ENCODE measurements around the gene NHERF2. TPM values are rescaled to one million over a fixed set of nuclear protein-coding genes. Genes with fewer than 3 reads are reported as not detected.

NHERF2 gene
- total and polyA plus RNA-seq, 2 of the 4 experiments (the other 2 are of a cell fraction): 18.6 to 77.8 TPM

GRCh38 chr16:2047330-2048115, 20.8 kb downstream of the NHERF2 start, which contains the start of the genes NTHL1 and TSC2:
Gene NTHL1 (minus strand): TSS chr16:2047834. CDS start chr16:2047823, 11 bp downstream.
Gene TSC2 (plus strand): TSS chr16:2047985. CDS start chr16:2048616, 631 bp downstream.
- peak within 1 kb of the TSS; percentile 74 for H3K23ac ChIP-seq (ENCODE audit: low read depth, low read length)
- ChIA-PET POLR2A (ENCODE audit: unreplicated experiment) (interaction anchor here (0.6 kb wide), 1 partner anchor 83 kb away, joined by 3 read pairs; no protein-coding TSS in a partner anchor), CTCF (interaction anchor here (0.9 to 1.3 kb wide), 3 partner anchors 25 to 93 kb away, joined by 3 to 6 read pairs (median 4); no protein-coding TSS in a partner anchor)
- in situ Hi-C loops (cut with MboI; ENCODE audit: low sequenced_read_pairs): no loop called here
- H3K4me2 ChIP-seq (ENCODE audit: low read depth, low read length): peak within 1 kb of the TSS; percentile 75
- peak within 1 kb of the TSS; percentile 63 for H4K91ac ChIP-seq (ENCODE audit: insufficient read depth, low read depth, low read length)
- peak within 1 kb of the TSS; percentile 60 for H2BK5ac ChIP-seq (ENCODE audit: low read depth, low read length, poor library complexity, severe bottlenecking)
- peak; percentile 95 for DNase-seq
- H3K14ac ChIP-seq (replicated peaks; ENCODE audit: low read depth, low read length): peak within 1 kb of the TSS; percentile 86
- peak within 1 kb of the TSS; percentile 34 for H3K27ac ChIP-seq (ENCODE audit: insufficient read depth, low read length)
- H3K9me1 ChIP-seq (ENCODE audit: insufficient read depth, low read length): peaks cover 10% of the 10 kb centered on the region
- H3K9ac ChIP-seq (ENCODE audit: low read depth, low read length): peak within 1 kb of the TSS; percentile 79
- no TSS peak for BruUV-seq (replicated peaks)
- ATAC-seq (ENCODE audit: low read depth): peak; percentile 98
- H4K5ac ChIP-seq (ENCODE audit: low read depth, low read length): peak within 1 kb of the TSS; percentile 31; the same call in 1 of the 2 replicates
- peak within 1 kb of the TSS; percentile 54 for H3K56ac ChIP-seq (ENCODE audit: extremely low read depth, insufficient read depth, low read length)
- H2BK120ac ChIP-seq (ENCODE audit: low read depth, low read length): peak within 1 kb of the TSS; percentile 47; the same call in 1 of the 2 replicates
- TF ChIP-seq USF2 (IDR thresholded peaks at IDR 0.05; ENCODE audit: low read depth, low read length) (peak; percentile 99), MAFK (IDR thresholded peaks at IDR 0.05; ENCODE audit: low read depth, low read length) (no peak), BHLHE40 (IDR thresholded peaks at IDR 0.05; ENCODE audit: low read depth, low read length) (peak; percentile 61), SMC3 (IDR thresholded peaks at IDR 0.05; ENCODE audit: low read depth, low read length) (peak; percentile 6; the same call in 1 of the 2 replicates), CTCF (conservative IDR thresholded peaks at IDR 0.05; ENCODE audit: low read depth, low read length) (peak; percentile 45), MXI1 (IDR thresholded peaks at IDR 0.05; ENCODE audit: borderline replicate concordance, low read depth, low read length) (peak; percentile 14; the same call in 1 of the 2 replicates), RCOR1 (IDR thresholded peaks at IDR 0.05; ENCODE audit: insufficient replicate concordance, low read length) (no peak), FOS (IDR thresholded peaks at IDR 0.05; ENCODE audit: low read depth, low read length) (peak; percentile 30; the same call in 1 of the 2 replicates), MAZ (IDR thresholded peaks at IDR 0.05; ENCODE audit: borderline replicate concordance, low read depth, low read length) (peak; percentile 67; the same call in 1 of the 2 replicates), CHD1 (IDR thresholded peaks at IDR 0.05; ENCODE audit: low read depth, low read length) (no peak), CEBPB (IDR thresholded peaks at IDR 0.05; ENCODE audit: low read depth, low read length) (peak; percentile 30; the same call in 1 of the 2 replicates)
- peak within 1 kb of the TSS; percentile 93 for H2AK9ac ChIP-seq (replicated peaks; ENCODE audit: low read depth, low read length, poor library complexity)
- intact Hi-C loops (cut with micrococcal nuclease): loop anchor here (1.0 kb wide), 1 partner anchor 24 kb away; no protein-coding TSS in a partner anchor
- peak within 1 kb of the TSS; percentile 93 for H2AFZ ChIP-seq (replicated peaks; ENCODE audit: low read length, poor library complexity)
- 0% methylated on average over 19 of the region's 81 CpGs; no CpG with 5 or more reads in 1 of the 2 experiments for WGBS, 2 experiments (ENCODE audit: extremely low coverage in 2 of 2, insufficient read length in 1 of 2)
- H2AK5ac ChIP-seq (ENCODE audit: low read depth, low read length): peak within 1 kb of the TSS; percentile 66
- H4K8ac ChIP-seq (ENCODE audit: low read depth in 2 of 2, low read length in 2 of 2): peak within 1 kb of the TSS; percentile 15 to 71; a peak in 2 of 4 replicates
- H3K4me1 ChIP-seq (ENCODE audit: control insufficient read depth, insufficient read depth, low read length): peaks cover 11% of the 10 kb centered on the region
- H2BK15ac ChIP-seq (ENCODE audit: low read depth, low read length): no peak within 1 kb of the TSS
- H3K4me3 ChIP-seq (ENCODE audit: insufficient read depth, low read depth, low read length): peak within 1 kb of the TSS; percentile 67
- peak within 1 kb of the TSS; percentile 80 for H3K4ac ChIP-seq (ENCODE audit: low read depth, low read length)
- H3K79me1 ChIP-seq (ENCODE audit: low read depth in 1 of 2, low read length in 2 of 2): peaks cover 27 to 56% of the 10 kb centered on the region in 2 experiments
- H3K27me3 ChIP-seq (ENCODE audit: control insufficient read depth, insufficient read depth, low read length): no peaks in the 10 kb centered on the region
- dilution Hi-C loops (cut with HindIII; ENCODE audit: low sequenced_read_pairs, unreplicated experiment): no loop called here
- H2BK20ac ChIP-seq (ENCODE audit: low read depth, low read length): no peak within 1 kb of the TSS
- H4K20me1 ChIP-seq (ENCODE audit: insufficient read depth, low read length): no peaks in the 10 kb centered on the region; the same call in none of the 2 replicates
- H3K18ac ChIP-seq (ENCODE audit: low read depth, low read length): no peak within 1 kb of the TSS
- peaks cover 21% of the 10 kb centered on the region for H3K36me3 ChIP-seq (ENCODE audit: control insufficient read depth, insufficient read depth, low read length)
- H3K9me3 ChIP-seq (ENCODE audit: control insufficient read depth, insufficient read depth, low read length): no peaks in the 10 kb centered on the region
